HCT116 (cell line): ENCODE results near the gene SEPTIN5. TPM values are rescaled to one million over a fixed set of nuclear protein-coding genes. Genes with fewer than 3 reads are reported as not detected.

Experiments used
- ATAC-seq: fragments of 200-7000 bp; cut with Tn5 transposase; 2 replicates; pipeline ENCODE4 v1.9.1; 2020; ENCODE audit warnings: mild to moderate bottlenecking, moderate library complexity
- BruUV-seq: library from RNA; stranded (reverse); fragments of 400-500 nt; replicated peaks from 2 replicates; lab custom pipeline; 2021; lab: Mats Ljungman, UMichigan
- CTCF ChIA-PET: fragments of 300-600 bp; sonication (Branson Sonifier 250); formaldehyde crosslinking; loops from one replicate; lab custom pipeline; 2021; ENCODE audit warnings: antibody characterized with exemption; lab: Charles Lee
- POLR2A ChIA-PET: fragments of 300-600, 350-600 bp; sonication (Branson Sonifier 250); formaldehyde crosslinking; loops from one replicate; lab custom pipeline; 2021; ENCODE audit warnings: antibody characterized with exemption; lab: Charles Lee
- RAD21 ChIA-PET, 2 experiments: fragments of 300-600 bp; sonication (Branson Sonifier 250); formaldehyde crosslinking; loops; one replicate each; lab custom pipeline; 2023; ENCODE audit warnings: low total read pairs in 2 of 2; ENCODE audit not compliant: uncharacterized antibody in 2 of 2, unreplicated experiment in 2 of 2, low non-redundant PET in 1 of 2; lab: Charles Lee
- DNase-seq: peaks from one replicate; pipeline ENCODE4 v3.0.0-alpha.2; 2010; ENCODE audit warnings: low read depth, low spot score
- H2AFZ ChIP-seq: fragments of 200-600 bp; shearing (Covaris generic), sonication (generic); 2 replicates; pipeline ENCODE4 v1.6.1; 2017; ENCODE audit warnings: low read depth, mixed run types, mixed read lengths, antibody characterized with exemption, low read length; ENCODE audit not compliant: poor library complexity, severe bottlenecking
- H3K27ac ChIP-seq: 2 replicates; pipeline ENCODE4 v1.5.1; 2012; ENCODE audit warnings: low read depth, low read length
- H3K27me3 ChIP-seq: fragments of 200-600 bp; sonication (generic); 2 replicates; pipeline ENCODE4 v1.6.1; 2016; ENCODE audit warnings: mixed run types, low read length, mixed read lengths; ENCODE audit not compliant: insufficient read depth
- H3K36me3 ChIP-seq, 2 experiments: fragments of 200-500 bp in 1 of 2; fragments of 200-600 bp in 1 of 2; sonication (Bioruptor generic) in 1 of 2; sonication (generic) in 1 of 2; 2 replicates each; pipeline versions ENCODE4 v1.5.1 to v1.6.1; 2014 to 2016; ENCODE audit warnings: low read length in 2 of 2, inconsistent platforms in 1 of 2, mixed read lengths in 1 of 2, mixed run types in 1 of 2; ENCODE audit not compliant: insufficient read depth in 2 of 2, control insufficient read depth in 1 of 2
- H3K4me1 ChIP-seq, 2 experiments: fragments of 200-600 bp in 1 of 2; sonication (generic) in 1 of 2; 2 replicates each; pipeline versions ENCODE4 v1.5.1 to v1.6.1; 2012 to 2017; ENCODE audit warnings: low read length in 2 of 2, inconsistent platforms in 1 of 2, mild to moderate bottlenecking in 1 of 2, mixed read lengths in 1 of 2, mixed run types in 1 of 2, moderate library complexity in 1 of 2; ENCODE audit not compliant: insufficient read depth in 2 of 2, control insufficient read depth in 1 of 2
- H3K4me2 ChIP-seq: fragments of 200-600 bp; sonication (generic); 2 replicates; pipeline ENCODE4 v1.6.1; 2017; ENCODE audit warnings: mixed run types, low read length, mixed read lengths
- H3K4me3 ChIP-seq, 2 experiments: fragments of 200-600 bp in 1 of 2; sonication (generic) in 1 of 2; replicated peaks in 1 of 2; 2 replicates each; pipeline ENCODE4 v1.5.1; 2011 to 2016; ENCODE audit warnings: low read length in 2 of 2, control low read depth in 1 of 2, low read depth in 1 of 2, mild to moderate bottlenecking in 1 of 2, mixed read lengths in 1 of 2, mixed run types in 1 of 2
- H3K79me2 ChIP-seq: fragments of 200-600 bp; sonication (generic); 2 replicates; pipeline ENCODE4 v1.6.1; 2017; ENCODE audit warnings: mild to moderate bottlenecking, mixed run types, low read length, moderate library complexity, mixed read lengths; ENCODE audit not compliant: insufficient read depth
- H3K9ac ChIP-seq: fragments of 200-600 bp; sonication (generic); 2 replicates; pipeline ENCODE4 v1.6.1; 2016; ENCODE audit warnings: low read length, mixed read lengths
- H3K9me2 ChIP-seq: fragments of 200-600 bp; sonication (generic), shearing (Covaris generic); 2 replicates; pipeline ENCODE4 v1.6.1; 2017; ENCODE audit warnings: mixed run types, mild to moderate bottlenecking, moderate library complexity; ENCODE audit not compliant: insufficient read depth
- H3K9me3 ChIP-seq, 2 experiments: fragments of 200-500 bp in 1 of 2; fragments of 200-600 bp in 1 of 2; sonication (Bioruptor generic) in 1 of 2; sonication (generic) in 1 of 2; 2 replicates each; pipeline ENCODE4 v1.6.1; 2014 to 2017; ENCODE audit warnings: low read length in 2 of 2, mixed read lengths in 2 of 2, inconsistent platforms in 1 of 2, low read depth in 1 of 2, mild to moderate bottlenecking in 1 of 2, mixed run types in 1 of 2, moderate library complexity in 1 of 2; ENCODE audit not compliant: control insufficient read depth in 1 of 2, insufficient read depth in 1 of 2
- H4K20me1 ChIP-seq: fragments of 200-600 bp; sonication (generic), shearing (Covaris generic); 2 replicates; pipeline ENCODE4 v1.6.1; 2017; ENCODE audit warnings: mixed run types, mild to moderate bottlenecking, moderate library complexity; ENCODE audit not compliant: insufficient read depth
- ATF3 ChIP-seq: IDR thresholded peaks from 2 replicates; pipeline ENCODE4 v1.6.1; 2012
- CBX3 ChIP-seq: IDR thresholded peaks from 2 replicates; pipeline ENCODE4 v1.6.1; 2012; ENCODE audit warnings: low read depth
- CEBPB ChIP-seq: IDR thresholded peaks from 2 replicates; pipeline ENCODE4 v1.6.1; 2012; ENCODE audit warnings: low read depth
- EGR1 ChIP-seq: IDR thresholded peaks from 2 replicates; pipeline ENCODE4 v1.6.1; 2012; ENCODE audit warnings: low read depth
- ELF1 ChIP-seq: IDR thresholded peaks from 2 replicates; pipeline ENCODE4 v1.6.1; 2012; ENCODE audit warnings: low read depth, borderline replicate concordance
- EZH2phosphoT487 ChIP-seq: fragments of 200-600 bp; IDR thresholded peaks from 2 replicates; pipeline ENCODE4 v1.6.1; 2018; ENCODE audit warnings: antibody characterized with exemption, borderline replicate concordance
- FOSL1 ChIP-seq: IDR thresholded peaks from 2 replicates; pipeline ENCODE4 v1.6.1; 2012; ENCODE audit warnings: low read depth
- JUND ChIP-seq: IDR thresholded peaks from 2 replicates; pipeline ENCODE4 v1.6.1; 2012
- MAX ChIP-seq: IDR thresholded peaks from 2 replicates; pipeline ENCODE4 v1.6.1; 2012
- POLR2A ChIP-seq: IDR thresholded peaks from 2 replicates; pipeline ENCODE4 v1.7.0; 2011; ENCODE audit warnings: borderline replicate concordance; ENCODE audit not compliant: insufficient read depth, insufficient read length; ENCODE audit errors: extremely low read depth
- POLR2AphosphoS5 ChIP-seq: IDR thresholded peaks from 2 replicates; pipeline ENCODE4 v1.6.1; 2011; ENCODE audit warnings: mild to moderate bottlenecking, low read depth, low read length, moderate library complexity
- RAD21 ChIP-seq: IDR thresholded peaks from 2 replicates; pipeline ENCODE4 v1.6.1; 2012; ENCODE audit warnings: low read depth, mild to moderate bottlenecking
- SP1 ChIP-seq: IDR thresholded peaks from 2 replicates; pipeline ENCODE4 v1.6.1; 2012; ENCODE audit warnings: low read depth
- SRF ChIP-seq: IDR thresholded peaks from 2 replicates; pipeline ENCODE4 v1.6.1; 2012; ENCODE audit warnings: low read depth
- TCF7L2 ChIP-seq: IDR thresholded peaks from 2 replicates; pipeline ENCODE4 v1.7.0; 2011; ENCODE audit warnings: borderline replicate concordance, inconsistent platforms; ENCODE audit not compliant: insufficient read depth, insufficient read length; ENCODE audit errors: extremely low read depth
- YY1 ChIP-seq: IDR thresholded peaks from 2 replicates; pipeline ENCODE4 v1.6.1; 2011; ENCODE audit warnings: low read length, low read depth, moderate library complexity, mild to moderate bottlenecking; ENCODE audit not compliant: insufficient replicate concordance; ENCODE audit errors: extremely low read depth
- ZBTB33 ChIP-seq: IDR thresholded peaks from 2 replicates; pipeline ENCODE4 v1.6.1; 2011; ENCODE audit warnings: mild to moderate bottlenecking, low read length, moderate library complexity; ENCODE audit not compliant: insufficient replicate concordance; ENCODE audit errors: extremely low read depth
- ZFX ChIP-seq: fragments of 450-650 bp; IDR thresholded peaks from 2 replicates; pipeline ENCODE4 v1.6.1; 2017
- ZNF274 ChIP-seq: fragments of 200-500 bp; sonication (Bioruptor generic); IDR thresholded peaks from 2 replicates; pipeline ENCODE4 v1.6.1; 2014; ENCODE audit warnings: mild to moderate bottlenecking, low read depth, low read length, inconsistent platforms
- intact Hi-C: fragments of 100-400 bp; cut with micrococcal nuclease; formaldehyde crosslinking; loops from 2 replicates; pipeline ENCODE4 v1.10.0; 2022
- total RNA-seq: library from RNA; stranded (reverse); gene quantifications from one replicate; pipeline ENCODE4 v1.2.1, GENCODE V29; 2021; ENCODE audit not compliant: unreplicated experiment

SEPTIN5 gene
- total RNA-seq, 1 experiment from 2014 or later, result 9.0 TPM

GRCh38 chr22:19671316-19671715 is 43.0 kb upstream of the SEPTIN5 start (continued):
- TF ChIP-seq ZBTB33, result no peak
- no peak for TF ChIP-seq RAD21
- TF ChIP-seq CBX3, result no peak
- TF ChIP-seq ELF1, result no peak
- no peak for TF ChIP-seq JUND
- TF ChIP-seq ATF3, result no peak
- TF ChIP-seq FOSL1, result no peak
- no peak for TF ChIP-seq CEBPB
- TF ChIP-seq ZFX, result no peak

GRCh38 chr22:19672054-19672776 is 42.1 kb upstream of the SEPTIN5 start:
- Histone ChIP-seq H3K79me2 (no peaks in the 10 kb centered on the region), H4K20me1 (no peaks in the 10 kb centered on the region), H3K4me1 (no peaks in the 10 kb centered on the region), H3K9me3 (no peaks in the 10 kb centered on the region), H2AFZ (no peak overlapping the region), H3K27ac (no peak overlapping the region), H3K27me3 (no peaks in the 10 kb centered on the region), H3K4me2 (no peak overlapping the region), H3K4me3 (no peak overlapping the region), H3K9me2 (no peaks in the 10 kb centered on the region), H3K9ac (no peak overlapping the region), H3K36me3 (no peaks in the 10 kb centered on the region)
- intact Hi-C loops, result no loop called here
- DNase-seq (no peak), ATAC-seq (no peak)
- no peak for TF ChIP-seq ZBTB33
- TF ChIP-seq ZNF274, result no peak
- no peak for TF ChIP-seq POLR2AphosphoS5
- no peak for TF ChIP-seq YY1
- no peak for TF ChIP-seq POLR2A
- TF ChIP-seq EZH2phosphoT487, result no peak
- TF ChIP-seq MAX, result no peak
- TF ChIP-seq FOSL1, result no peak
- no peak for TF ChIP-seq ATF3
- no peak for TF ChIP-seq ELF1
- no peak for TF ChIP-seq JUND
- no peak for TF ChIP-seq ZFX
- TF ChIP-seq SP1, result no peak
- TF ChIP-seq RAD21, result no peak
- no peak for TF ChIP-seq TCF7L2
- no peak for TF ChIP-seq EGR1
- TF ChIP-seq SRF, result no peak
- CTCF ChIA-PET, result no interaction called here
- RAD21 ChIA-PET, result no interaction called here
- BruUV-seq, result no TSS peak
- POLR2A ChIA-PET, result no interaction called here
